Lung (tissue), 12 donors: ENCODE data around the gene C9orf50. TPM values are rescaled to one million over a fixed set of nuclear protein-coding genes. Genes with fewer than 3 reads are reported as not detected.

Source experiments
- ATAC-seq: fragments of 200-7000 bp; cut with Tn5 transposase; one replicate; pipeline ENCODE4 v1.9.1; 2020; ENCODE audit warnings: moderate number of reproducible peaks; ENCODE audit not compliant: insufficient read depth, low FRiP score
- DNase-seq, 3 donors: peaks; one replicate each; pipeline ENCODE4 v3.0.0-alpha.2; 2013 to 2017
- H3K27ac ChIP-seq, 2 donors: one replicate each; pipeline ENCODE4 v1.5.1; 2013; ENCODE audit warnings: mild to moderate bottlenecking in 2 of 2, moderate library complexity in 2 of 2, control low read depth in 1 of 2, inconsistent platforms in 1 of 2, low read depth in 1 of 2, low read length in 1 of 2
- H3K27me3 ChIP-seq, 3 donors: one replicate each; pipeline ENCODE4 v1.5.1; 2013; ENCODE audit warnings: low read length in 2 of 3; ENCODE audit not compliant: control insufficient read depth in 3 of 3, insufficient read depth in 3 of 3
- H3K36me3 ChIP-seq, 4 donors: one replicate each; pipeline ENCODE4 v1.5.1; 2013; ENCODE audit warnings: low read length in 4 of 4, mild to moderate bottlenecking in 1 of 4, moderate library complexity in 1 of 4; ENCODE audit not compliant: control insufficient read depth in 4 of 4, insufficient read depth in 4 of 4
- H3K4me1 ChIP-seq, 5 donors: one replicate each; pipeline ENCODE4 v1.5.1; 2013; ENCODE audit warnings: low read length in 5 of 5, mild to moderate bottlenecking in 2 of 5, moderate library complexity in 1 of 5; ENCODE audit not compliant: control insufficient read depth in 5 of 5, insufficient read depth in 5 of 5
- H3K4me3 ChIP-seq: one replicate; pipeline ENCODE4 v1.5.1; 2013; ENCODE audit warnings: mild to moderate bottlenecking, control low read depth, moderate library complexity
- H3K9ac ChIP-seq, 2 donors: one replicate each; pipeline ENCODE4 v1.5.1; 2013; ENCODE audit warnings: low read length in 2 of 2, control low read depth in 1 of 2; ENCODE audit not compliant: insufficient read depth in 1 of 2
- H3K9me3 ChIP-seq, 4 donors: one replicate each; pipeline ENCODE4 v1.5.1; 2013; ENCODE audit warnings: low read length in 3 of 4, mild to moderate bottlenecking in 1 of 4, moderate library complexity in 1 of 4; ENCODE audit not compliant: control insufficient read depth in 4 of 4, insufficient read depth in 3 of 4
- CTCF ChIP-seq: IDR thresholded peaks from 2 replicates; pipeline ENCODE4 v1.5.1; 2012; ENCODE audit warnings: mild to moderate bottlenecking; ENCODE audit errors: control extremely low read depth, extremely low read depth
- WGBS, 2 donors: extraction: QIAGEN DNeasy Blood & Tissue Kit; methylation state at CpG; one replicate each; pipeline ENCODE4 v1.1.7; 2013; 5-methylcytosine and 5-hydroxymethylcytosine counted together
- polyA plus RNA-seq, 2 donors: library from polyadenylated mRNA; stranded (reverse); fragments of 200-250 nt; gene quantifications; one replicate each; pipeline ENCODE4 v1.2.1, GENCODE V29; 2013
- total RNA-seq, 2 donors: library from RNA; depleted of rRNA in 1 of 2; stranded (reverse); fragments of >200 nt in 1 of 2; gene quantifications; one replicate each; pipeline ENCODE4 v1.2.1, GENCODE V29; 2014 to 2021
- donor health status: control.
- donor health status: control.
- donor health status: Bipolar disorder and iron deficiency.
- donor health status: healthy.
- donor health status: DM: yes; HTN: yes; CAD: no.

Gene C9orf50
- total and polyA plus RNA-seq, 4 donors, result 0.15 to 0.28 TPM; not detected in 2

- H3K27me3 ChIP-seq, result no peaks in the 10 kb centered on the region
- peaks cover 0 to 1% (median 0%) of the 10 kb centered on the region in 4 donors for H3K9me3 ChIP-seq
- peaks cover 0 to 2% (median 0%) of the 10 kb centered on the region in 4 donors for H3K36me3 ChIP-seq
- no peak overlapping the region for H3K27ac ChIP-seq
- peaks cover 0 to 26% (median 15%) of the 10 kb centered on the region in 5 donors for H3K4me1 ChIP-seq
- TF ChIP-seq CTCF, result peak; percentile 29
- WGBS, 2 donors, result 35 to 40% methylated on average over 12 of the region's 12 CpGs
- no peak for ATAC-seq
- peak; percentile 48 to 59 (median 55) for DNase-seq
- H3K9ac ChIP-seq, result no peak overlapping the region
- no peak overlapping the region for H3K4me3 ChIP-seq
Measured at GRCh38 chr9:129624168-129624759, 3.4 kb upstream of the C9orf50 start.

- Histone ChIP-seq H3K27ac (no peak overlapping the region), H3K36me3 (peaks cover 0 to 2% (median 0%) of the 10 kb centered on the region in 4 donors), H3K4me1 (peaks cover 0 to 26% (median 12%) of the 10 kb centered on the region in 5 donors), H3K27me3 (no peaks in the 10 kb centered on the region), H3K4me3 (no peak overlapping the region), H3K9ac (no peak overlapping the region), H3K9me3 (peaks cover 0 to 1% (median 0%) of the 10 kb centered on the region in 4 donors)
- no peak for TF ChIP-seq CTCF
- 33 to 59% methylated on average over 6 of the region's 6 CpGs for WGBS, 2 donors
- no peak for ATAC-seq
- no peak for DNase-seq
Measured at GRCh38 chr9:129623331-129623730, 2.4 kb upstream of the C9orf50 start.

GRCh38 chr9:129619787-129620668, 873 bp downstream of the C9orf50 start:
- Histone ChIP-seq H3K27ac (no peak overlapping the region), H3K36me3 (no peaks in the 10 kb centered on the region), H3K4me1 (peaks cover 0 to 8% (median 0%) of the 10 kb centered on the region in 5 donors), H3K9me3 (peaks cover 0 to 1% (median 0%) of the 10 kb centered on the region in 4 donors), H3K9ac (no peak overlapping the region), H3K27me3 (no peaks in the 10 kb centered on the region), H3K4me3 (peak overlapping the region; percentile 20)
- DNase-seq (peak; percentile 65 to 71 (median 69)), ATAC-seq (peak; percentile 42)
- TF ChIP-seq CTCF, result no peak
- 1% methylated on average over 64 to 82 of the region's 82 CpGs for WGBS, 2 donors
